8988T (cell line): ENCODE results near the gene POLD2.

Experiments used
- DNase-seq: peaks from one replicate; pipeline ENCODE4 v3.0.0; 2011

POLD2 gene

DNA sequence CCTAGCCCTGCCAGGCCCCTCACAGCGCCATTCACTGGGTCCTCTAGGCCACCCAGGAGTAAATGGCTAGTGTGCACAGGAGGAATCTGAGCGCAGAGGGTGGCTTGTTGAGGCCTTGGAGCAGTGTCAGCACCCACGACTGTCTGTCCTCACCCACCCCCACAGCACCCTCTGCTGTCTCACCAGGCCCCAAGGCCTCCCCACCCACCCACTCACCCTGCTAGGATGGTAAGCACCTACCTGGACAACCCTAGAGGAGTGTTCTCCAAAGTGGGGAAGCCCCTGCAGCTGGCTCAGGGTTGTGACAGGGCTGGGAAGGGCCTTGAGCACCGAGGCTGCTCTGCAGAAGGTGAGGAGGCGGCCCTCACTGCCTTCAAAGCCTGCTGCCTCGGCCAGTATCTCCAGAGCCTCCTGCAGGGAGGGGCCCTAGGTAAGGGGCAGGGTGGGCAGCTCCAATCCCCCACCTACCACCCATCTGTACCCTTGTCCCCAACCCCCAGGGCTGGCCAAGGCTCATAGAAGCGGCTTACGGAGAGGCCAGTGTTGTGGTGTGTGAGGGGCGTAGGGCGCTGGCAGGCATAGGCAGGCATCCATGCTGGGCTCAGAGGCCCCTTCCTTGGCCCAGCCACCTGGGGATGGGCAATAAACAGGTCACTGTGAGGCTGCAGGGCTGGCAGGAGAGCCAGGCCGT, 43.9 kb downstream of the POLD2 start:
- no peak for DNase-seq

DNA sequence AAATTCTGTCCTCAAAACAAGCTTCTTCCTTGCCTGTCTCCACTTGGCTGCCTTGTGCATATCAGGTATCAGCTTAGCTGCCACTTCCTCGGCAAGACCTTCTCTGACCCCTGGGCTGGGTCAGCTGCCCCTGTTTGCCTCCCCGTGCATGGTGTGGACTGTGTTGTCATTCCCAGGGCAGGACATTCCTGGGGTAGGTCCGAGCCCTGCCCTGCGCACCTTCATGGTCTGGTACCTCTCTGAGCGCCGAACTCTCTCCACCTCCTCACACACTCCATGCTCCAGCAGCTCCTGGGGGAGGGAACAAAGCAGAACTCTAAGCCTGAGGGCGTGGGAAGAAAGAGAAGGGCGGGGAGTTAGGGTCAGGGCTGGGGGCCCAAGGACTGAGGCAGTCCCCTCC, 44.8 kb downstream of the POLD2 start:
- no peak for DNase-seq

DNA sequence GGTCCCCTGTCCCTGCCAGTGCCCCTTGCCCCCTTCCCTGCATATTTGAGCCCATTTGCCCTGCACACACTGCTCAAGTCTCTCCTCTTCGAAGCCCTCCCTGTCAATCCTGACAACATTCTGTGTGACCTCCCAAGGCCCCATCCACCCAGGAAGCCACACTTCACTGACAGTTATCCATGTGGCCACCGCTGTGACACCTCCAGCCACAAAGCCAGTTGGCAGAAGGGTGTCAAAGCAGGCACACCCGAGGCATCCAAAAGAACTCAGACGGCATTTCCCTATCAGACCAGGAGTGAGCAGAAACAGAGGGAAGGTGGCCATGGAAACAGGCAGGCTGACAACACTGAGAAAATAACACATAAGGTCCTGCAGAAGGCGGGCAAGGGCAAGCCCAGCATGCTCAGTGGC, 45.7 kb downstream of the POLD2 start:
- no peak for DNase-seq

DNA sequence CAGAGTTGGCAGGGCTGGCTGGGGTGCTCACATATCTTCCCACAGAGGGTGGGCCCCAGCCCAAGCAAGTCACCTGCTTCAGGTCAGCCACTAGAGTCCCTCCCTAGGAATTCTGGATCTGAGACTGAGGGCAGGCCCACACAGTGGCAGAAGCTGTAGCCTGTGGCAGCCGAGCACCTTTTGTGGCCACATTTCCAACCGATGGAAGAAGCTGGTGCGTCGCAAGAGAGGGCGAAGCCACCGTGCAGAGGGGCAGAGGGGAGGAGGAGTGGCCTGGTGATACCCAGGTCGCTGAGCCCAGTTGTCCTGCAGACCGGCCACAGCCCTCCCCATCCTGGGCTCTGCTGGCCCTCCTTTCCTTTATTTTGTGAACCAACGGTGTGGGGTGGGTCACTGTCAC, 46.3 kb downstream of the POLD2 start:
- no peak for DNase-seq

DNA sequence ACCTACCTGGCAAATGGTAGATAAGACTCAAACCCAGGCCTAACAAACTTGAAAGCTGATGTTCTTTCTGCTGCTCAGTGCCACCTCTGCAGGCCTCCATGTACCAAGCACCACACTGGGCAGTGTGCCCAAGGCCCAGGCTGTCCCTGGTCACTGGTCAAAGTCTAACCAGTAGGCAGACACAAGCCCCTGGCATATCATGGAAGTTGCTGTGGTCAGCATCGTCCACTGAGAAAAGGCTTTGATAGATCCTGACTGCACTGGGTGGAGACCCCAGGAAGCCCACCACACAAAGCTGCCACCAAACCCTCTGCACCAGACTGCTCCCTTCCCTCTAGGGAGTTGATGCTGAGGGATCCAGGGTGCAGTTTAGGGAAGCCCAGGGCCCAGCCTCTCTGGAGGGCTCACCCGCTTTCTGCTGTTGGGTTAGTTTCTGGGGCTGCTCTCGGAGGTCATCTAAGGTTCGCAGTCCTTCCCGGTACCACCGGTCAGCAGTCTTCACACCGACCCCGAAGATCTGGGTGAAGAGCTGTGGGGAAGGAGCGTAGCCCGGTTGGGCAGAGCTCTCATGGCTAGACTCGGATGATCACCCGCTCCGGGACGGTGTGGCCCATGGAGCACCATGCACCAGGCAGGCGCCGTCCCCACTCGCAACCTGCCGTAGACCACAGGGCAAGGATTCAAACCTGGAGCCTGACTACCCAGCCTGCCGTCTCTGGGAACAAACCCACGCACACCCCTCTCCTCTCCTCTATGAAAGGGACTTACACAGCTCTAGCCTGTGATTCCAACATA, 47.0 kb downstream of the POLD2 start:
- no peak for DNase-seq

DNA sequence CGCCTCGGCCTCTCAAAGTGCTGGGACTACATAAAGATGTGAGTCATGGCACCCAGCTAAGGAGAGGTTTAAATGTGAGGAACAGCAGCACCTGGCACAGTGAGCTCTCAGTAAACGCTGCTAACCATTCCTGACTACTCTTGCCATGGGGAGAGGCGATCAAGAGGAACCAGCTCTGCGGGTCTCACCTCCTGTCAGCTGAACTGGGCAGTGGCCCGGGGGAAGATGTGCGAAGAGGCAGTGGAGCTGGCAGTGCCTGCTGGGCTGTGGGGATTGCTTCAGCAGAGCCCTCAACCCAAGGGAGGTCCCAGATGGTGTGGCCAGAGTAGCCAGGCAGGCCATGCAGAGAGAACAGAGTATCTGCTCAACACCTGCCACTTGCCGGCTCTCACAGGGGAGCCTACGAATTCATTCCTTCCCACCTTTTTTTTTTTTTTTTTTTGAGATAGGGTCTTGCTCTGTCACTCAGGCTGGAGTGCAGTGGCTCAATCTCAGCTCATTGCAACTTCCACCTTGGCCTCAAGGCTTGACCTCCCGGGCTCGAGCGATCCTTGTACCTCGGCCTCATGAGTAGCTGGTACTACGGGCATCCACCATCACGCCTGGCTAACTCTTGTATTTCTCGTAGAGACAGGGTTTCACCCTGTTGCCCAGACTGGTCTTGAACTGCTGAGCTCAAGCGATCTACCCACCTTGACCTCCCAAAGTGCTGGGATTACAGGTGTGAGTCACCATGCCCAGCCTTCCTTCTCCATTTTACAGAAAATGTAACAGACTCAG, 47.9 kb downstream of the POLD2 start:
- no peak for DNase-seq

DNA sequence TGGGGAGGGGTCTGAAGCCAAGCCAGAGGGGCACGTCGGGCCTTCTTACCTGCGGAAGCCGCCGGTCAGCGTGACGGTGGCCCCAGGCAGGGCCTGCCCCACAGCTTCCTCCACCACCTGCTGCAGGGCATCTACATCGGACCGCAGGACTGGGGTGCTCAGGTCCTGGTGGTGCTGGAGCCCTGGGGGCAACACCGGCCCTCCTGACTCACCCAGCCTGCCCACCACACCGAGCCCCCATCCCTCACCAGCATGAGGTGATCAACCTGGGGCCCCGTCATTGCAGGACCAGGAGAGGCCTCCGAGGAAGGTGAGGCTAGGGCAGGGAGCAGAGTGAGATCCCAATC, 49.0 kb downstream of the POLD2 start:
- no peak for DNase-seq

DNA sequence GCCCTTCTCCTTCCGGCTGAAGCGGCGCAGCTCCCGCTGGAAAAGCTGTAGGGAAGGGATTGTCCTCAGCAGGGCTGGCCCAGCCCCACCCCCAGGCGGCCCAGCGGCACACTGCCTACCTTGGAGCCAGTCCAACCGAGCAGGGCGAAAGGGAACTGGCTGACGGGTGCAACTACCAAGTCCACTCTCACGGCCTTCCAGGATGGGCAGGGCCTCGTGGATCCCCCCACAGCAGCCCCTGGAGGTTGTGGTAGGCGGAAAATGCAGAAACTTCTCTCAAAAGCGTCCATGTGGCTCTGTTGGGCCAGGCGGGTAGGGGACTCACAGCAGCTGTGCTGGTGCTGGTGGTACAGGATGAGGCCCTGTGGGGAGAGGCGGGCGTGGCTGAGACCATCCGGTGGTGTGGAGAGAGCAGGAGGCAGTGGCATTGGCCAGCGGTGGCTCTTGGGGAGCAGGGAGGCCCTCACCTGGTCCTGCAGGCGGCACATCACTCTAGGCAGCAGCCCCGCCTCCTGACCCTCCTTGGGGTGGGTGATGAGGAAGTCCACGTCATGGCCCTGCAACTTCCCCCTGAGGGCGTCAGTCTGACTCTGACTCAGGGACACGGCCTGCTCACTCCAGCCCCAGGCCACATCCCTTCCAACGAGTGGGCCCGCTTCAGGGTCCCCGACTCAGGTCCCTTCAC, 49.5 kb downstream of the POLD2 start:
- DNase-seq, result peak; percentile 38

DNA sequence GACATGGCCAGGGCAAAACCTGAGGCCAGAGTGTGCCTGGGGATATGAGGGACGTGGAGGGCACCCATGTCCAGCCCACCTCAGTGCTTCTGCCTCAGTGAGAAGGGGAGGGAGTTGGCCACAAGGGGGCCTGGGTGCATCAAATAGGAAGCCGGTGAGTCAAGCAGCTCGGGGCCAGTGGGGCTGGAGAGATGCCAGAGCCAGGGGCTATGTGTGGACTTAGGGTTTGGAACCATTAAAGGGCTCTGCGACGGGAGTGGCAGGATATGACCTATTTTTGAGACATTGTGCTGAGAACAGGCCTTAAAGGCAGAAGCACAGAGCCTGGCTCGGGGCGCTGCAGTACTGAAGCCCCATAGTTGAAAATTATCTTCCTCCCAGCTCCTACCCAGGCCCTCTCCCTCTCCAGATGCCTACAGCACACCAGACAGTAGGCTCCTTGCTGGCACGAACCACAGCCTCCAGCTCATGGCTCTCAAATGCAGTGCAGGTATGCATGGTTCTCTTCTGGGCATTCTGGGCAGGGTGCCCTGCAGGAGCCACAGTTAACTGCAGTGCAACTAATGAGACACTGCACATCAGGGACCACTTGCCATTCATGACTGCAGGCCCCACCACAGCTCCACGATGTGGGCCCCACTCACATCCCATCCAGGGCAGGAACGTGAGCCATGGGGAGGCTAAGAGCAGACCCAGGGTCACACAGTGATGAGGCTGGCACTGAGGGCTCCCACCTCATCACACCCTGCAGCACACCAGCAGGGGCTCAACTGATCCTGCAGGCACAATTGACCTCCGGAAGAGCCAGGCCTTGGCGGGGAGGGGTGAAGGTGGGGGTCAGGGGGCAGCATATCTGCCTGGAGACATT, 50.8 kb downstream of the POLD2 start:
- peak; percentile 75 for DNase-seq

DNA sequence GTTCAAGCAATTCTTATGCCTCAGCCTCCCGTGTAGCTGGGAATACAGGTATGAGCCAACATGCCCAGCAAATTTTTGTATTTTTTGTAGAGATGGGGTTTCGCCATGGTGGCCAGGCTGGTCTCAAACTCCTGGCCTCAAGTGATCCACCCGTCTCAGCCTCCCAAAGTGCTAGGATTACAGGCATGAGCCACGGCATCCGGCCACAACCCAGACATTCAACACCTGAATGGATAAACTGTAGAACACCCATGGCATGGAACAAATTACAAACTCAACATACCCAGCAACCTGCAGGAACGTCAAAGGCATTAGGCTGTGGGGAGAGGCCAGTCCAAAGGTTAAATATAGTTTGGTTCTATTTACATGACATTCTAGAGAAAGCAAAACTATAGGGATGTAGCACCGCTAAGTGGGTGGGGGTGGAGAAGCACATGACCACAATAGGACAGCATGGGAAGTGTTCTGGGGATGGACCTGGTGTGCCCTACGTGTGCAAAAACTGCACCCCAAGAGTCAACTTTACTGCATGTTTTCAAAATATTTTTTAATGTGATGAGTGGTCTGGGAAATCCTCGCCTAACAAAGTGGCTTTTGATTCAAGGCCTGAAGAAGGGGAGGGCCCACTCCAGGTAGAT, 51.5 kb downstream of the POLD2 start:
- DNase-seq, result no peak

DNA sequence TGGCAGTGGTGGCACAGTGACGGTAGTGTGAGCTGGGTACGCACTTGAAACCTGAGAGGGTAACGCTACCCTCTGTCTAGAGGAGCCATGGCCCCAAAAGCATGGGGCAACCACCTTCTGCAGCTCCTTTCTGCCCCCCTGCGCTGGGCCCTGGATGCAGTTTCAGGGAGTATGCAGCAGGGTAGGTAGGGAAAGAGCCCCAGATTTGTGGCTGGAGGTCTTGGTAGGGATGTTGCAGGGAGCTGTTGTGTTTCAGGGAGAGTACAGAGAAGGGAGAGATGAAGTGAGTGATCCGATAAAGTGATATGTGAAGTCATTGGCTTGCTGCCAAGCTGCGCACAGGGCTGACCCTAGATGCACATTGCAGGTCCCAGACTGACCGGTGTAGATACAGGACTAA, 55.3 kb downstream of the POLD2 start:
- DNase-seq, result no peak

DNA sequence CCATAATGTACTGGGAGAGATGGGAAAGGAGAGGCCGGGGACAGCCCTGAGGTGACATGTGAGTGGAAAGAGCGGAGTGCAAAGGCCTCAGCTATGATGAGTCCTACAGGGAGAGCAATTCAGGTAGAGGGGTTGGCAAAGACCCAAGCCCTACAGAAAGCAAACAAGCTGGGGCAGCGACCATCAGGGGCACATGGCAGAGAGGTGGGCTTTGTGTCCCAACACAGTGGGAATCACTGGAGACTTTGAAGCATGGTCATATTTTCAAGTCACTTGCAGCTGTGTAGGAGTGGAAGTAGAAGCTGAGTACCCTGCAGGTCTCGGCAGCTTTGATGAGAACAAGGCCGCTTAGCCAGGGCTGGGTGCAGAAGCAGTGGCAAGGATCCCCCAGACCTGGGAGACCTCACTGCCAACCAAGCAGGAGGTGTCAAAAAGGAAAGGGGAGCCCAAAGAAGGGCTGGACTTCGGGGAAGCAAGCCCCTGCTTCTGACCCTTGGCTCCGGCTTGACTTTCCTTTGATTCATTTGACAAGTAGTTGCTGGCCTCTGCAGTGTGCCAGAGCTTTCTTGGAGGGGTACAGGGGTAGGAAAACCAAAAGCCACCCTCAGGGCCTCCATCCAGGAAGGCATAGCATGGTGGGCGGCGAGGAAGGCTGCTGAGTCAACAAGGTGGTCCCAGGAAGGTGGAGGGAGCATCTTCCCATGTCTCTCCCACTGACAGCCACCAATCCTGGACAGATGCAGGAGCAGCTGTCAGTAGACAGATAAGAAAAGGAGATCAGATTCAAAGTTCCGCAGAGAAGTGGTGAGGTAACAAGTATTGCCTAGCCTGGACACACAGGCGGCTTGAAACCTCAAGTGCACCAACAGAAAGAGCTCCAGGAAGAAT, 56.0 kb downstream of the POLD2 start:
- no peak for DNase-seq

DNA sequence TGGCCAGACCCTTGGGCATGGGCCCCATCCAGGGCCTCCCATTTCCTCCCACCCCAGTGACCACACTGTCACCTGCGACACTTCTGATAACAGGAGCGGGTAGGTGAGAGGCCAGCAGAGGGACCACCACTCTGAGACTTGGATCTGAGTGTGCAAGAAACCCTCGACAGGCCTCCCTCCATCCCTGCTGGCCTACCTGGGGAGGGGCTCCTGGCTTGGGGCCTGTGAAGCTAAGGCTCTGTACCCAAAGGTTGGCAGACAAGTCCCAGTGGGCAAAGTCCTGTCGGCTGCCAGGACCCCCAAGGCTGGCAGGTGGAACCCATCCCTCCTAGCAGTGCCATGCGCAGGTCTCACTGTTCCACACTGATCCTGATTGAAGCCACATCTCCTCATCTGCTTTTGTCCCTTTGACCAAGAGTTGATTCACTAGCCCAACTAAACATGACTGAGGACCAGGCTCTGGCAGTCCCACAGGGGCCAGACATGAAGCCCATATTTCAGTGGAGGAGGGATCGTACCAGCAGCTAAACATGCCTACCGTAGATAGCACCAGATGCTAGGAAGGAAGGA, 56.8 kb downstream of the POLD2 start:
- DNase-seq, result no peak

DNA sequence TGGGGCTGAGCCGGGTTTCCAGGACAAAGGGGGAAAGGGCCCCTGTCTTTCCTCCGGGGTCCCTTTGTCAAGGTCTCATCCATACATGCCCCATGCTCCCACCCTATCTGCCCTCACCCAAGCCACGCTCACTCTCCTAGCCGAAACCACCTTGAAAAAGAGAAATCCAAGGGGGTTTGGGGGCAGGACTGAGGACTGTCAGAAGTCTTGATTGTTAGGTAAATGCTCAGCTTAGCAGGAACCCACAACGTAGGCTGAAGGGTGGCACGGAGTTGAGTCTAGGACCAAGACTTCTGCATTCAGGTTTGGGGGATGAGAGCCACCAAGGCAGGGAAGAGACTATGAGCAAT, 57.3 kb downstream of the POLD2 start:
- DNase-seq, result no peak

DNA sequence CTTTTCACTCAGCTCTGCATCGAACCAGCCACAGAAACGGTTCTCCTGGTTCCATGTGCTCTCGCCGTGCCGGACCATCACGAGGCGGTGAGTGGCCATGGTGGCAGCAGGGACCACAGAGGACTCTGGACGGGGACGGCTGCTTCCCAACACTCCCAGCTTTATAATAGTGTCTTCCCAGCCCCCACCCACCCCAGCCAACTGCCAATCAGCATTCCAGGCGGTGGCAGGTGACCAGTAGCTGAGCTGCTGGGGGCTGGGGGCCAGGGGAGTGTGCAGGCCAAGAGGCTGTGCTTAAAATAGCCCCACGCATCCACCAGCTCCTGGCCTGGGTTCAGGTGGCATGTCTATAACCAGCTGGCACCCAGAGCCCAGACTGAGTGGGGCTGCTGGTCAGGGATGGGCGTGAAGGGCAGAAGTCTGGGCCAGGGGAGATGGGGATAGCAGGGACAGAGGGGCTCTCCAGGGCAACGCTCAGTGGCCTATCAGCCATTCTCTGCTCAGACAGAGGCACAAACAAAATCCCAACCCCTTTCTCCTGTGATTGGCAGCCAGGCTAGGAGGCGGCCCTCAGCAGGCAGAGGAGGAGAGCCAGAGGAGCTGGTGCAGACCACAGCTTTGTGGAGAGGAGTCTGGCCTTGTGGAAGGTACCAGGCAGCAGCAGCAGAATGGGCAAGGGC, 57.8 kb downstream of the POLD2 start, which contains the start of gene PGAM2:
Gene PGAM2 (minus strand): TSS at position 137 of the 680 bp plus-strand sequence. CDS start 38 bp downstream, at position 99.
- no peak for DNase-seq

DNA sequence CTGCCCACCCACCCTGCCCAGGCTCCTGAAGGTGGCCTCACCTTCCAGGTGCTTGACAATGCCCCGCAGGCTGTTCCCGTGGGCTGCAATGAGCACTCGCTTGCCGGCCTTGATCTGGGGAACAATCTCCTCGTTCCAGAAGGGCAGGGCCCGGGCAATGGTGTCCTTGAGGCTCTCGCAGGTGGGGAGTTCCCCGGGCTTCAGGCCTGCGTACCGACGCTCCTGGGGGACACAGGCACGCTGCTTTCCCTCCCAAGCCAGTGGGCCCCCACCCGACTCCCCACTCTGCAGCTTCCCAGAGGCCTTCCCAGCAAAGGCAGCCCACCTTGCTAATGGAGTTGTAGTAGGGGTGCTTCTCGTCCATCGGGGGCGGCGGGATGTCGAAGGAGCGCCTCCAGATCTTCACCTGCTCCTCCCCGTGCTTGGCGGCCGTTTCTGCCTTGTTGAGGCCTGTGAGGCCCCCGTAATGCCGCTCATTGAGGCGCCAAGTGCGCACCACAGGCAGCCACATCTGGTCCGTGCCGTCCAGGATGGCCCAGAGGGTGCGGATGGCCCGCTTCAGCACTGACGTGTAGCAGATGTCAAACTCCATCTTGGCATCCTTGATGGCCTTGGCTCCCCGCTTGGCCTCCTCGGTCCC, 58.4 kb downstream of the POLD2 start:
- DNase-seq, result no peak
